Measurements from ENCODE around the gene LRMDA.

The LRMDA gene

GRCh38 chr10:76336213-76336963, 905.0 kb downstream of the LRMDA start:
- DNase-seq = no peak

- no peak for DNase-seq
Observed at GRCh38 chr10:76337641-76338040, 906.2 kb downstream of the LRMDA start.

- DNase-seq = no peak
Observed at GRCh38 chr10:76338187-76338586, 906.8 kb downstream of the LRMDA start.

- DNase-seq = no peak
Observed at GRCh38 chr10:76341740-76342139, 910.3 kb downstream of the LRMDA start.

GRCh38 chr10:76342996-76343395, 911.6 kb downstream of the LRMDA start:
- no peak for DNase-seq

GRCh38 chr10:76347832-76348231, 916.4 kb downstream of the LRMDA start:
- no peak for DNase-seq

- DNase-seq = no peak
Observed at GRCh38 chr10:76350583-76350982, 919.2 kb downstream of the LRMDA start.

- DNase-seq = no peak
Observed at GRCh38 chr10:76352300-76352699, 920.9 kb downstream of the LRMDA start.

GRCh38 chr10:76353237-76353851, 921.9 kb downstream of the LRMDA start:
- DNase-seq = no peak

- no peak for DNase-seq
Observed at GRCh38 chr10:76354212-76354738, 922.9 kb downstream of the LRMDA start.

- no peak for DNase-seq
Observed at GRCh38 chr10:76354921-76355320, 923.5 kb downstream of the LRMDA start.

GRCh38 chr10:76356557-76356956, 925.1 kb downstream of the LRMDA start:
- DNase-seq = no peak

- no peak for DNase-seq
Observed at GRCh38 chr10:76357726-76358415, 926.4 kb downstream of the LRMDA start.

GRCh38 chr10:76358743-76359395, 927.4 kb downstream of the LRMDA start:
- no peak for DNase-seq

GRCh38 chr10:76375761-76376160, 944.3 kb downstream of the LRMDA start:
- no peak for DNase-seq

GRCh38 chr10:76382381-76382851, 951.0 kb downstream of the LRMDA start:
- no peak for DNase-seq

GRCh38 chr10:76388321-76389023, 957.0 kb downstream of the LRMDA start:
- DNase-seq = no peak

- DNase-seq = no peak
Observed at GRCh38 chr10:76393875-76394706, 962.7 kb downstream of the LRMDA start.

- no peak for DNase-seq
Observed at GRCh38 chr10:76394707-76395042, 963.3 kb downstream of the LRMDA start.

- no peak for DNase-seq
Observed at GRCh38 chr10:76395251-76395650, 963.8 kb downstream of the LRMDA start.

- DNase-seq = no peak
Observed at GRCh38 chr10:76396134-76396533, 964.7 kb downstream of the LRMDA start.
